OCI-LY7 (cell line): ENCODE results near the gene PLD1.

ENCODE experiments used
- EZH2phosphoT487 ChIP-seq: fragments of 200-600 bp; sonication (generic); IDR thresholded peaks from 2 replicates; pipeline ENCODE4 v1.6.1; 2018; ENCODE audit warnings: low read depth, borderline replicate concordance, mild to moderate bottlenecking, mixed run types, antibody characterized with exemption, low read length, moderate library complexity, mixed read lengths
- TF ChIP-seq, protein P1 (sequence below): fragments of 200-600 bp; sonication (generic); conservative IDR thresholded peaks from 2 replicates; pipeline ENCODE4 v1.5.1; 2014; ENCODE audit warnings: mild to moderate bottlenecking, antibody characterized with exemption, low read length, moderate library complexity, mixed read lengths

DNA sequence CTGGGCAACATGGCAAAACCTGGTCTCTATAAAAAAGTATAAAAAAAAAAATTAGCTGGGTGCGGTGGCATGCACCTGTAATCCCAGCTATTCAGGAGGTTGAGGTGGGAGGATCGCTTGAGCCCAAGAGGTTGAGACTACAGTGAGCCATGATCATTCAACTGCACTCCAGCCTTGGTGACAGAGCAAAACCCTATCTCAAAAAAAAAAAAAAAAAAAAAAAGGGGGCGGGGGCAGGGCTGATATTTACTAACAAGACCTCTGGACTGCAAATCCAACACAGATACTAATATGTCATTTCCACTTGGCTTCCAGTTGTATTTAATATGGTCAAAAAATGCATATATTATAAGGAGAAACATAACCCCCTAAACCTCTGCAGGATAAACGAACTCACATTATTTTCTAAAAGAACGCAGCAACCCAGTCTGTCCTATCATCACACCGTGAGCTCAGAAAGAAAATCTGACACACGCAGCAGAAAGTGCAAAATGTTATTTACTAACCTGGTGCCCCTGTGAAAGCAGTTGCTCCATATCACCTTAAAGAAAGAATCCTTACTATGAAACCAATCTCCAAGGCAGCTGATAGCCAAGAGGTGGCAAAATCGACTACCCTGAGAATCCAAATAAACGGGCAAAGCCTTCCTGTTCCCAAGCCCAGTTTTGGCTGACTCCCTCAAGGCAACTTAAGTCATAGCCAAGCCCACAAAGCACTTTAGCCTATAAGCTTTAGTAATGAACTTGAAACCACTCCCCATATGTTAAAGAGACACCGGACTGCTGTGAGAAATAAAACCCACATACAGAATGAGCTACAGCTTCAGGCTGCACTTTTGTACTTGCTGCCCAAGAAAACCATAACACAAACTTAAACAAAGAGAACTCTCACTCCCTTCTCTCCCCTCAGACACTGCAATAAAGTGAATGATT is 39.3 kb downstream of the PLD1 start:
- TF ChIP-seq, protein P1, sequence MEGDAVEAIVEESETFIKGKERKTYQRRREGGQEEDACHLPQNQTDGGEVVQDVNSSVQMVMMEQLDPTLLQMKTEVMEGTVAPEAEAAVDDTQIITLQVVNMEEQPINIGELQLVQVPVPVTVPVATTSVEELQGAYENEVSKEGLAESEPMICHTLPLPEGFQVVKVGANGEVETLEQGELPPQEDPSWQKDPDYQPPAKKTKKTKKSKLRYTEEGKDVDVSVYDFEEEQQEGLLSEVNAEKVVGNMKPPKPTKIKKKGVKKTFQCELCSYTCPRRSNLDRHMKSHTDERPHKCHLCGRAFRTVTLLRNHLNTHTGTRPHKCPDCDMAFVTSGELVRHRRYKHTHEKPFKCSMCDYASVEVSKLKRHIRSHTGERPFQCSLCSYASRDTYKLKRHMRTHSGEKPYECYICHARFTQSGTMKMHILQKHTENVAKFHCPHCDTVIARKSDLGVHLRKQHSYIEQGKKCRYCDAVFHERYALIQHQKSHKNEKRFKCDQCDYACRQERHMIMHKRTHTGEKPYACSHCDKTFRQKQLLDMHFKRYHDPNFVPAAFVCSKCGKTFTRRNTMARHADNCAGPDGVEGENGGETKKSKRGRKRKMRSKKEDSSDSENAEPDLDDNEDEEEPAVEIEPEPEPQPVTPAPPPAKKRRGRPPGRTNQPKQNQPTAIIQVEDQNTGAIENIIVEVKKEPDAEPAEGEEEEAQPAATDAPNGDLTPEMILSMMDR = no peak
- TF ChIP-seq EZH2phosphoT487 = no peak
